22Rv1 (cell line): ENCODE measurements around the gene CELA1.

Experiments used
- H3K27ac ChIP-seq: fragments of 450-650 bp; 2 replicates; pipeline ENCODE4 v1.5.1; 2017
- ZFX ChIP-seq: fragments of 450-650 bp; IDR thresholded peaks from 2 replicates; pipeline ENCODE4 v1.6.1; 2017; ENCODE audit warnings: antibody characterized with exemption, borderline replicate concordance
- TF ChIP-seq, protein P1 (sequence below): fragments of 450-650 bp; IDR thresholded peaks from 2 replicates; pipeline ENCODE4 v1.5.1; 2017; ENCODE audit warnings: mild to moderate bottlenecking

CELA1 gene

GRCh38 chr12:51357374-51358047 lies 11.0 kb upstream of the CELA1 start:
- H3K27ac ChIP-seq = no peak overlapping the region
- no peak for TF ChIP-seq ZFX
- TF ChIP-seq, protein P1, sequence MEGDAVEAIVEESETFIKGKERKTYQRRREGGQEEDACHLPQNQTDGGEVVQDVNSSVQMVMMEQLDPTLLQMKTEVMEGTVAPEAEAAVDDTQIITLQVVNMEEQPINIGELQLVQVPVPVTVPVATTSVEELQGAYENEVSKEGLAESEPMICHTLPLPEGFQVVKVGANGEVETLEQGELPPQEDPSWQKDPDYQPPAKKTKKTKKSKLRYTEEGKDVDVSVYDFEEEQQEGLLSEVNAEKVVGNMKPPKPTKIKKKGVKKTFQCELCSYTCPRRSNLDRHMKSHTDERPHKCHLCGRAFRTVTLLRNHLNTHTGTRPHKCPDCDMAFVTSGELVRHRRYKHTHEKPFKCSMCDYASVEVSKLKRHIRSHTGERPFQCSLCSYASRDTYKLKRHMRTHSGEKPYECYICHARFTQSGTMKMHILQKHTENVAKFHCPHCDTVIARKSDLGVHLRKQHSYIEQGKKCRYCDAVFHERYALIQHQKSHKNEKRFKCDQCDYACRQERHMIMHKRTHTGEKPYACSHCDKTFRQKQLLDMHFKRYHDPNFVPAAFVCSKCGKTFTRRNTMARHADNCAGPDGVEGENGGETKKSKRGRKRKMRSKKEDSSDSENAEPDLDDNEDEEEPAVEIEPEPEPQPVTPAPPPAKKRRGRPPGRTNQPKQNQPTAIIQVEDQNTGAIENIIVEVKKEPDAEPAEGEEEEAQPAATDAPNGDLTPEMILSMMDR = no peak

DNA sequence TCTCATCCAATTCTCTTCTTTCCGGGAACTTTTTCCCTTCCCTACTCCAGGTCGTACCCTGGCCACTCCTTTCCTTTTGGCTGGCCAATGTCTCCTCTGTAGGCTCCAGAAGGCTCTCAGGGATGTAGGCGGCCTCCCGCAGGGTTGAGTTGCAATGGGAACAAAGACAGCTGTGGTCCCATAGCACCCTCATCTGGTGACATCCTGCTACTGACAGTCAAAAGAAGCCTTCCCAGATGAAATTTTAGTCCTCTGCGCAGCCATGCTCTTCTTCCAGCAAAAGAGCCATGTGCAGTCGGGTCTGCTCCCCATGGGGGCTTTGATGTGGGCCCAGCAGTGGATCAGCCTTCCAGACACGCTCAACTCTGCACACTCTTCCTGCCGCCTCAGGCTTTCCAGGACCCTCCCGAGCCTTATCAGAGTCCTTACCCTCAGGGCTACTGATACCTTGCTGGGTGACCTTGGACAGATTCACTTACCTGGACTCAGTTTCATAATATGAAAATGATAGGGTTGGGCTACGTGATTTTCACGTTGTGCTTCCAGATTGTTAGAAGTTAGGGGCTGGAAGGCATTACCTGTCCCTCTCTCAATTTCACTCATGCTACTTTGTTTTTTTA lies 5.5 kb upstream of the CELA1 start:
- H3K27ac ChIP-seq = no peak overlapping the region
- TF ChIP-seq, protein P1 = peak; percentile 92
- TF ChIP-seq ZFX = no peak

- TF ChIP-seq ZFX = no peak
- TF ChIP-seq, protein P1 = no peak
- no peak overlapping the region for H3K27ac ChIP-seq
Observed at GRCh38 chr12:51349026-51349425, 2.5 kb upstream of the CELA1 start.

- H3K27ac ChIP-seq = no peak overlapping the region
- TF ChIP-seq, protein P1 = no peak
- TF ChIP-seq ZFX = no peak
Observed at GRCh38 chr12:51348116-51348515, 1.6 kb upstream of the CELA1 start.

- no peak for TF ChIP-seq ZFX
- TF ChIP-seq, protein P1 = no peak
- no peak overlapping the region for H3K27ac ChIP-seq
Observed at GRCh38 chr12:51345681-51346080, 798 bp downstream of the CELA1 start.

GRCh38 chr12:51343201-51343600 lies 3.3 kb downstream of the CELA1 start:
- TF ChIP-seq, protein P1 = no peak
- TF ChIP-seq ZFX = no peak
- H3K27ac ChIP-seq = no peak overlapping the region

DNA sequence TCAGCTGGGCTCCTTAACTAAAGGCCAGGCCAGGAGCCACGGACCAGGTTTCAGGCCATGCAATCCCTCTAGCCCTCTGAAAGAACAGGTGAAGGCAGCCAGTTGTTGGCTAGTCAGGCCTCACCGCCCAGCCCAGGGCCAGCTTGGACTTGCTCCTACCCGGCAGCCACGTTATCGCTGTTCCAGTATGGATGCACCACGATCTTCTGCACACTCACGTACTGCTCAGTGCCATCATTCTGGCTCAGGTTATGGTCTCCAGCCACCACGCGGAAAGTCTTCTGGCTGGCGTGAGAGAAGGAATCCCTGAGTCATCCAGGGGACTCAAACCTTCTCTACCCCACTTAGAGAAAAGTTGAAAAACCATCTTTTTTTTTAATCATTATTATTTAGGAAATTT lies 4.1 kb downstream of the CELA1 start:
- TF ChIP-seq, protein P1 = no peak
- no peak for TF ChIP-seq ZFX
- no peak overlapping the region for H3K27ac ChIP-seq
